Cardiac septum (tissue), 1 donor: ENCODE measurements around the gene SOAT1. TPM values are rescaled to one million over a fixed set of nuclear protein-coding genes. Genes with fewer than 3 reads are reported as not detected.

ENCODE experiments used
- total RNA-seq: library from RNA; stranded (reverse); fragmentation: NEBNext Ultra II Directional; extraction: Animal tissue kit (Norgen Biotek cat#: 25700); gene quantifications from one replicate; pipeline ENCODE4 v1.2.1, GENCODE V29; 2021
- donor health status: DM: no; HTN: no; CAD: no.

The SOAT1 gene
- total RNA-seq, 1 donor from 2014 or later = 9.8 TPM

Other genes with a start within 250 kb of the SOAT1 start
- 8.7 TPM for gene TOR3A, start 211.7 kb upstream of the SOAT1 start, total RNA-seq
- 14.1 TPM for gene ABL2, start 64.1 kb upstream of the SOAT1 start, total RNA-seq
- not detected for gene AXDND1, start 72.2 kb downstream of the SOAT1 start, total RNA-seq